NB4 (cell line): ENCODE results near the gene S100A3.

Experiments
- CTCF ChIP-seq: IDR thresholded peaks from one replicate; pipeline ENCODE4 v1.5.1; 2012; ENCODE audit warnings: low read depth, low read length
- MAX ChIP-seq: IDR thresholded peaks from 2 replicates; pipeline ENCODE4 v1.6.1; 2011; ENCODE audit warnings: low read depth, low read length
- MYC ChIP-seq: IDR thresholded peaks from 2 replicates; pipeline ENCODE4 v1.6.1; 2011; ENCODE audit warnings: low read depth, low read length
- POLR2A ChIP-seq: IDR thresholded peaks from 2 replicates; pipeline ENCODE4 v1.6.1; 2011; ENCODE audit warnings: mild to moderate bottlenecking; ENCODE audit not compliant: insufficient read length; ENCODE audit errors: extremely low read depth

GRCh38 chr1:153545067-153546055 lies 3.7 kb downstream of the S100A3 start, which contains the start of gene S100A4:
- TF ChIP-seq POLR2A (peak; percentile 68), CTCF (no peak), MYC (peak; percentile 83), MAX (peak; percentile 70)
